K562 (cell line): ENCODE results near the gene DEDD. TPM values are rescaled to one million over a fixed set of nuclear protein-coding genes. Genes with fewer than 3 reads are reported as not detected.

ENCODE experiments used
- ADNP ChIP-seq: fragments of 200-800 bp; sonication (Bioruptor generic); IDR thresholded peaks from 2 replicates; pipeline ENCODE4 v1.6.1; 2016; ENCODE audit warnings: missing genetic modification characterization, missing compliant biosample characterization
- ARHGAP35 ChIP-seq: fragments of 450-650 bp; IDR thresholded peaks from 2 replicates; pipeline ENCODE4 v1.6.1; 2018; ENCODE audit not compliant: partially characterized antibody
- ATF1 ChIP-seq, 2 experiments: fragments of 450-650 bp in 1 of 2; IDR thresholded peaks; 2 replicates each; pipeline ENCODE4 v1.6.1; 2016; ENCODE audit warnings: missing compliant biosample characterization in 1 of 2, missing genetic modification characterization in 1 of 2
- BRF1 ChIP-seq: IDR thresholded peaks from 3 replicates; pipeline ENCODE4 v1.6.1; 2011; ENCODE audit warnings: borderline replicate concordance, mild to moderate bottlenecking; ENCODE audit not compliant: insufficient read length; ENCODE audit errors: extremely low read depth
- BRF2 ChIP-seq: IDR thresholded peaks from 3 replicates; pipeline ENCODE4 v1.6.1; 2011; ENCODE audit warnings: borderline replicate concordance, mild to moderate bottlenecking; ENCODE audit not compliant: insufficient read length, insufficient read depth
- CREB3L1 ChIP-seq: fragments of 450-650 bp; IDR thresholded peaks from 2 replicates; pipeline ENCODE4 v1.6.1; 2014; ENCODE audit warnings: low read depth, mild to moderate bottlenecking, moderate library complexity, borderline replicate concordance
- DIDO1 ChIP-seq: fragments of 450-650 bp; IDR thresholded peaks from 2 replicates; pipeline ENCODE4 v1.6.1; 2016; ENCODE audit warnings: low read depth, missing biosample characterization, missing genetic modification characterization
- EZH2 ChIP-seq: IDR thresholded peaks from 2 replicates; pipeline ENCODE4 v1.6.1; 2012; ENCODE audit warnings: low read depth, mild to moderate bottlenecking, inconsistent platforms, low read length, borderline replicate concordance
- FIP1L1 ChIP-seq: fragments of 200-400 bp; formaldehyde crosslinking; IDR thresholded peaks from 2 replicates; pipeline ENCODE4 v1.6.1; 2018; ENCODE audit warnings: mild to moderate bottlenecking, low read depth, low read length; ENCODE audit not compliant: poor library complexity, severe bottlenecking
- FUS ChIP-seq: fragments of 200-400 bp; formaldehyde crosslinking; optimal IDR thresholded peaks from 2 replicates; pipeline ENCODE3; 2017; ENCODE audit warnings: low read depth, low read length
- GTF2E2 ChIP-seq: fragments of 200-800 bp; sonication (Bioruptor generic); IDR thresholded peaks from 2 replicates; pipeline ENCODE4 v1.6.1; 2016; ENCODE audit warnings: missing genetic modification characterization, missing compliant biosample characterization
- HDAC3 ChIP-seq: fragments of 450-650 bp; IDR thresholded peaks from 2 replicates; pipeline ENCODE4 v1.6.1; 2018; ENCODE audit warnings: borderline replicate concordance, mild to moderate bottlenecking, moderate library complexity; ENCODE audit not compliant: partially characterized antibody
- KHSRP ChIP-seq: fragments of 450-650 bp; IDR thresholded peaks from 2 replicates; pipeline ENCODE4 v1.6.1; 2017
- MAZ ChIP-seq, 2 experiments: fragments of 450-650 bp in 1 of 2; sonication (generic) in 1 of 2; formaldehyde crosslinking; IDR thresholded peaks in 1 of 2; conservative IDR thresholded peaks in 1 of 2; 2 replicates each; pipeline versions ENCODE4 v1.4.0 to v1.5.0; 2020; ENCODE audit warnings: mild to moderate bottlenecking in 1 of 2, missing genetic modification reagents in 1 of 2
- NELFE ChIP-seq: IDR thresholded peaks from 2 replicates; pipeline ENCODE4 v1.6.1; 2011; ENCODE audit warnings: mild to moderate bottlenecking; ENCODE audit not compliant: insufficient read depth, insufficient read length
- NFRKB ChIP-seq: fragments of 450-650 bp; IDR thresholded peaks from 2 replicates; pipeline ENCODE4 v1.6.1; 2016; ENCODE audit warnings: low read depth
- NR2C2 ChIP-seq, 2 experiments: fragments of 200-800 bp in 1 of 2; sonication (Bioruptor generic) in 1 of 2; sonication (generic) in 1 of 2; formaldehyde crosslinking in 1 of 2; IDR thresholded peaks; 2 replicates each; pipeline versions ENCODE4 v1.6.1 to v1.8.0; 2016 to 2022; ENCODE audit warnings: mild to moderate bottlenecking in 1 of 2, missing compliant biosample characterization in 1 of 2, missing genetic modification characterization in 1 of 2, missing genetic modification reagents in 1 of 2
- POLR2H ChIP-seq: IDR thresholded peaks from 2 replicates; pipeline ENCODE4 v1.6.1; 2016; ENCODE audit warnings: missing genetic modification characterization, low read depth, mild to moderate bottlenecking, control low read depth, missing compliant biosample characterization, moderate library complexity
- RBM34 ChIP-seq: fragments of 200-400 bp; formaldehyde crosslinking; IDR thresholded peaks from 2 replicates; pipeline ENCODE4 v1.6.1; 2018; ENCODE audit warnings: low read length, borderline replicate concordance; ENCODE audit not compliant: insufficient read depth
- SP2 ChIP-seq: IDR thresholded peaks from 2 replicates; pipeline ENCODE4 v1.6.1; 2011; ENCODE audit warnings: mild to moderate bottlenecking, low read depth, low read length, moderate library complexity; ENCODE audit not compliant: poor library complexity, severe bottlenecking; ENCODE audit errors: extremely low read depth
- SREBF2 ChIP-seq: sonication (generic); formaldehyde crosslinking; IDR thresholded peaks from 2 replicates; pipeline ENCODE4 v1.4.0; 2020; ENCODE audit warnings: mild to moderate bottlenecking, missing genetic modification reagents
- TARDBP ChIP-seq: fragments of 450-650 bp; IDR thresholded peaks from 2 replicates; pipeline ENCODE4 v1.6.1; 2016
- TBL1XR1 ChIP-seq, 2 experiments: IDR thresholded peaks; 2 replicates each; pipeline ENCODE4 v1.6.1; 2012; ENCODE audit warnings: improper control_type of control experiment in 2 of 2, low read length in 2 of 2, mild to moderate bottlenecking in 1 of 2
- ZC3H4 ChIP-seq: sonication (generic); formaldehyde crosslinking; IDR thresholded peaks from 2 replicates; pipeline ENCODE4 v1.9.0; 2021; ENCODE audit warnings: missing genetic modification reagents, borderline replicate concordance
- ZNF3 ChIP-seq: fragments of 250-450 bp; sonication (Bioruptor Pico); IDR thresholded peaks from 2 replicates; pipeline ENCODE4 v1.5.0; 2021; ENCODE audit warnings: mild to moderate bottlenecking, moderate library complexity
- ZNF444 ChIP-seq: fragments of 250-450 bp; sonication (Bioruptor Pico); IDR thresholded peaks from 2 replicates; pipeline ENCODE4 v1.4.0; 2020; ENCODE audit warnings: mild to moderate bottlenecking, moderate library complexity
- ZNF830 ChIP-seq: fragments of 250-450 bp; sonication (Bioruptor Pico); IDR thresholded peaks from 2 replicates; pipeline ENCODE4 v1.5.0; 2021; ENCODE audit warnings: mild to moderate bottlenecking
- polyA plus RNA-seq, 8 experiments: library from polyadenylated mRNA; depleted of rRNA in 4 of 8; stranded (reverse) in 5 of 8; unstranded in 3 of 8; fragments of >200 nt; fragmentation: Nextera tagmentation in 2 of 8; fragmentation: Illumina TruSeq in 1 of 8; extraction: Ambion mirVana in 2 of 8; extraction: Trizol in 1 of 8; gene quantifications; 2 replicates each; pipeline versions ENCODE4 v1.2.1 to v1.2.3, GENCODE V29; 2011 to 2014; ENCODE audit warnings: inconsistent platforms in 1 of 8, missing spikeins in 1 of 8
- total RNA-seq, 7 experiments: library from RNA; depleted of rRNA in 6 of 7; stranded (reverse); fragments of >200 nt in 6 of 7; fragmentation: Illumina TruSeq in 2 of 7; extraction: Trizol in 2 of 7; gene quantifications; 2 replicates each; pipeline versions ENCODE4 v1.2.1 to v1.2.3, GENCODE V29; 2011 to 2021; ENCODE audit warnings: low replicate concordance in 1 of 7

Gene DEDD
- total and polyA plus RNA-seq, 9 of the 15 experiments (the other 6 are each of a cell fraction or from before 2014, with no cell fraction given), result 11.6 to 41.0 (median 16.8) TPM

DNA sequence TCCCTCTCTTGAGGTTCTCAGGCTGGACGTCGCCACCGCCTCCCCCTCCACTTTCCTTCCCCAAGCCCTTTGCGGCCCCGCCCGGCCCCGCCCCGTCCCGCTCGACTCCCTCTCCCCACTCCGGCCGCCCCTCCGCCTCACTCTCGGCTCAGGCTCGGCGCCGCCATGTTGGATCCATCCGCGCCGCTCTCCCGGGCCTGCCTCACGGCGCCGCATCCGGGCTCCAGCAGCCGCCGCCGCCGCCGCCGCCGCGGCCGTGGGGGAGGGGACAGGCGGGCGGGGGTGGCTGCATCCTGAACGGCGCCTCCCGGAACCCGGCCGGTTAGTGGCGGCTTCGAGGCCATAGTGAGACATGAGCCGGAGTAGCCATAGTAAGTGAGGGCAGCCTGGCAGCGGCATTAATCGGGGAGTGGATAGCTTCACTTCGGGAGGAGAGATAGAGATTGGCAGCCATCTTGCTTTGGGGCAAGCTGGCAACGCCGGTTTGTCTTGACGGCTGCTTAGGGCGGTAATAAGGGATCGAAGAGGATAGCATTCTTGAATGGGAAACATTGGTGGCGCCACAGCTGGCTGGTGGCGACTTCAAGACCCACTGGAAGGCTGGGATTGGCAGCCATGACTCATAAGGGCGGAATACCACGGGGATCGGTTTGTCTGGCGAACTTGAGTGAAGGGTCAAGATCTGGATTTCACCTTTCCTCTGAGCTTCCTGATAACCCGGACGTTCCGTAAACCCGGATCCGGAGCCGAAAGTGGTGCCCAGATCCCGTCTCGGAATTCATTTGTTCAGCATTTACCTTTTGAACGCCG, at the start of gene DEDD (continued):
- TF ChIP-seq HDAC3 (no peak), RBM34 (no peak), ATF1 (CRISPR knock-in tag; IDR thresholded peaks at IDR 0.05) (no peak), ATF1 (tag; IDR thresholded peaks at IDR 0.05) (peak; percentile 79), TARDBP (no peak; the same call in 1 of the 2 replicates), EZH2 (no peak), ZNF444 (CRISPR knock-in tag) (no peak), BRF2 (no peak), NFRKB (peak; percentile 83; the same call in 1 of the 2 replicates), MAZ (CRISPR knock-in tag; conservative IDR thresholded peaks at IDR 0.05 in 1 of 2, IDR thresholded peaks at IDR 0.05 in 1 of 2) (peak in 1 of 2 experiments; percentile 98; a peak in 3 of 4 replicates), DIDO1 (tag) (no peak), SP2 (no peak), ARHGAP35 (no peak), POLR2H (tag) (peak; percentile 64), TBL1XR1 (IDR thresholded peaks at IDR 0.05; ENCODE audit: low read length in 2 of 2) (no peak), ZNF830 (no peak), ADNP (tag) (no peak), BRF1 (no peak), NR2C2 (CRISPR knock-in tag; IDR thresholded peaks at IDR 0.05) (no peak; the same call in 1 of the 2 replicates), NR2C2 (tag; IDR thresholded peaks at IDR 0.05) (peak; percentile 99), FUS (peak; percentile 45), GTF2E2 (tag) (peak; percentile 63; the same call in 1 of the 2 replicates), ZNF3 (CRISPR knock-in tag) (no peak), CREB3L1 (no peak), FIP1L1 (peak; percentile 73), SREBF2 (CRISPR knock-in tag) (no peak), KHSRP (no peak), NELFE (no peak), ZC3H4 (no peak; the same call in 1 of the 2 replicates)
